Mammary epithelial cell (primary cell): ENCODE data around the gene EIF4EBP2.

Experiments
- CTCF ChIP-seq, 2 donors: IDR thresholded peaks in 1 of 2; conservative IDR thresholded peaks in 1 of 2; 2 replicates each; pipeline ENCODE4 v1.5.1; 2011 to 2012; ENCODE audit warnings: inconsistent platforms in 2 of 2, low read length in 2 of 2, mild to moderate bottlenecking in 2 of 2, control low read depth in 1 of 2, low read depth in 1 of 2; ENCODE audit not compliant: insufficient read depth in 1 of 2; ENCODE audit errors: extremely low read depth in 1 of 2
- EZH2 ChIP-seq: IDR thresholded peaks from 2 replicates; pipeline ENCODE4 v1.6.1; 2012; ENCODE audit warnings: low read length, inconsistent platforms, borderline replicate concordance

GRCh38 chr10:70371846-70372245, 32.1 kb upstream of the EIF4EBP2 start:
- no peak for TF ChIP-seq CTCF (conservative IDR thresholded peaks at IDR 0.05 in 1 of 2, IDR thresholded peaks at IDR 0.05 in 1 of 2; ENCODE audit: extremely low read depth in 1 of 2, insufficient read depth in 1 of 2, low read depth in 1 of 2, low read length in 2 of 2)
- TF ChIP-seq EZH2 = no peak
